ENCODE data around the gene GAREM2.

GAREM2 gene

GRCh38 chr2:26169681-26170414, 3.0 kb upstream of the GAREM2 start:
- DNase-seq: no peak

GRCh38 chr2:26170795-26171194, 2.1 kb upstream of the GAREM2 start:
- no peak for DNase-seq

GRCh38 chr2:26172189-26172870, 558 bp upstream of the GAREM2 start:
- DNase-seq: no peak

- no peak for DNase-seq
Observed at GRCh38 chr2:26173776-26174482, 1.0 kb downstream of the GAREM2 start.

- no peak for DNase-seq
Observed at GRCh38 chr2:26174691-26175465, 2.0 kb downstream of the GAREM2 start.

- no peak for DNase-seq
Observed at GRCh38 chr2:26175466-26176278, 2.8 kb downstream of the GAREM2 start.

- DNase-seq: no peak
Observed at GRCh38 chr2:26176279-26176615, 3.4 kb downstream of the GAREM2 start.

- DNase-seq: no peak
Observed at GRCh38 chr2:26177122-26177521, 4.2 kb downstream of the GAREM2 start.

- DNase-seq: no peak
Observed at GRCh38 chr2:26178246-26178645, 5.4 kb downstream of the GAREM2 start.

- DNase-seq: no peak
Observed at GRCh38 chr2:26178746-26179436, 6.0 kb downstream of the GAREM2 start.

GRCh38 chr2:26179446-26179913, 6.6 kb downstream of the GAREM2 start:
- no peak for DNase-seq

GRCh38 chr2:26182441-26182840, 9.6 kb downstream of the GAREM2 start:
- DNase-seq: no peak

GRCh38 chr2:26182887-26183630, 10.2 kb downstream of the GAREM2 start:
- DNase-seq: no peak

- DNase-seq: no peak
Observed at GRCh38 chr2:26184121-26184520, 11.2 kb downstream of the GAREM2 start.

GRCh38 chr2:26184555-26185303, 11.8 kb downstream of the GAREM2 start:
- DNase-seq: peak; percentile 34

- DNase-seq: no peak
Observed at GRCh38 chr2:26185304-26185928, 12.5 kb downstream of the GAREM2 start.

GRCh38 chr2:26185954-26186770, 13.3 kb downstream of the GAREM2 start:
- DNase-seq: no peak

GRCh38 chr2:26187114-26187513, 14.2 kb downstream of the GAREM2 start:
- DNase-seq: no peak
